ENCODE measurements around the gene ARHGAP12.
A peak's percentile ranks its signal among the peaks of the same experiment; 100 is the strongest.

Gene ARHGAP12

GRCh38 chr10:31928549-31929260 is at the start of gene ARHGAP12:
ARHGAP12 (minus strand) TSS chr10:31928831; CDS start chr10:31908855, 19,976 bp downstream.
- H3K27me3 ChIP-seq (replicated peaks), result no peaks in the 10 kb centered on the region
- in situ Hi-C loops (cut with HindIII; ENCODE audit: low pct_ligation_motif_present, low sequenced_read_pairs), result no loop called here
- TF ChIP-seq CTCF (IDR thresholded peaks at IDR 0.05; ENCODE audit: low read depth, low read length, missing control alignments), result no peak

GRCh38 chr10:31978156-31978483 is 49.5 kb upstream of the ARHGAP12 start:
- in situ Hi-C loops (cut with HindIII; ENCODE audit: low pct_ligation_motif_present, low sequenced_read_pairs), result no loop called here
- TF ChIP-seq CTCF (IDR thresholded peaks at IDR 0.05; ENCODE audit: low read depth, low read length, missing control alignments), result no peak

More at GRCh38 chr10:31928549-31929260, at the start of gene ARHGAP12:
- no peaks in the 10 kb centered on the region for H3K36me3 ChIP-seq (replicated peaks)
- DNase-seq, result peak; percentile 75
- peak within 1 kb of the TSS; percentile 81 for H3K27ac ChIP-seq
- H3K4me3 ChIP-seq (ENCODE audit: low read depth, low read length), result peak within 1 kb of the TSS; percentile 83

GRCh38 chr10:31977440-31978155 is 49.0 kb upstream of the ARHGAP12 start:
- TF ChIP-seq CTCF (IDR thresholded peaks at IDR 0.05; ENCODE audit: low read depth, low read length, missing control alignments), result no peak
- DNase-seq, result peak; percentile 29
- H3K36me3 ChIP-seq (replicated peaks), result no peaks in the 10 kb centered on the region
- in situ Hi-C loops (cut with HindIII; ENCODE audit: low pct_ligation_motif_present, low sequenced_read_pairs), result no loop called here
- H3K4me3 ChIP-seq (ENCODE audit: low read depth, low read length), result no peak overlapping the region
- H3K27me3 ChIP-seq (replicated peaks), result no peaks in the 10 kb centered on the region
- H3K27ac ChIP-seq, result no peak overlapping the region

More at GRCh38 chr10:31978156-31978483, 49.5 kb upstream of the ARHGAP12 start:
- Histone ChIP-seq H3K4me3 (ENCODE audit: low read depth, low read length) (no peak overlapping the region), H3K36me3 (replicated peaks) (no peaks in the 10 kb centered on the region), H3K27me3 (replicated peaks) (no peaks in the 10 kb centered on the region), H3K27ac (no peak overlapping the region)
- DNase-seq, result no peak

- Histone ChIP-seq H3K4me3 (ENCODE audit: low read depth, low read length) (no peak overlapping the region), H3K27ac (no peak overlapping the region), H3K27me3 (replicated peaks) (no peaks in the 10 kb centered on the region), H3K36me3 (replicated peaks) (no peaks in the 10 kb centered on the region)
- in situ Hi-C loops (cut with HindIII; ENCODE audit: low pct_ligation_motif_present, low sequenced_read_pairs), result no loop called here
- TF ChIP-seq CTCF (IDR thresholded peaks at IDR 0.05; ENCODE audit: low read depth, low read length, missing control alignments), result no peak
- no peak for DNase-seq
Observed at GRCh38 chr10:31975157-31975765, 46.6 kb upstream of the ARHGAP12 start.

- TF ChIP-seq CTCF (IDR thresholded peaks at IDR 0.05; ENCODE audit: low read depth, low read length, missing control alignments), result no peak
- Histone ChIP-seq H3K27ac (no peak overlapping the region), H3K4me3 (ENCODE audit: low read depth, low read length) (no peak overlapping the region), H3K36me3 (replicated peaks) (no peaks in the 10 kb centered on the region), H3K27me3 (replicated peaks) (no peaks in the 10 kb centered on the region)
- peak; percentile 35 for DNase-seq
- in situ Hi-C loops (cut with HindIII; ENCODE audit: low pct_ligation_motif_present, low sequenced_read_pairs), result no loop called here
Observed at GRCh38 chr10:31974434-31975124, 45.9 kb upstream of the ARHGAP12 start.

Data from brain microvascular endothelial cell (primary cell).